Coronary artery (tissue), 2 donors: ENCODE measurements around the gene PRKCE.

Experiments used
- DNase-seq: peaks from one replicate; pipeline ENCODE4 v3.0.0-alpha.2; 2017; ENCODE audit warnings: low spot score
- H3K27ac ChIP-seq, 2 donors: fragments of 200-600 bp; sonication (generic); one replicate each; pipeline ENCODE4 v1.5.1; 2016 to 2019
- H3K4me3 ChIP-seq: fragments of 200-600 bp; sonication (generic); 2 replicates; pipeline ENCODE4 v1.5.1; 2016; ENCODE audit warnings: mild to moderate bottlenecking, moderate library complexity
- TF ChIP-seq, protein P1 (sequence below): fragments of 200-600 bp; sonication (generic); IDR thresholded peaks from one replicate; pipeline ENCODE4 v1.5.1; 2019; ENCODE audit warnings: antibody characterized with exemption

The PRKCE gene

DNA sequence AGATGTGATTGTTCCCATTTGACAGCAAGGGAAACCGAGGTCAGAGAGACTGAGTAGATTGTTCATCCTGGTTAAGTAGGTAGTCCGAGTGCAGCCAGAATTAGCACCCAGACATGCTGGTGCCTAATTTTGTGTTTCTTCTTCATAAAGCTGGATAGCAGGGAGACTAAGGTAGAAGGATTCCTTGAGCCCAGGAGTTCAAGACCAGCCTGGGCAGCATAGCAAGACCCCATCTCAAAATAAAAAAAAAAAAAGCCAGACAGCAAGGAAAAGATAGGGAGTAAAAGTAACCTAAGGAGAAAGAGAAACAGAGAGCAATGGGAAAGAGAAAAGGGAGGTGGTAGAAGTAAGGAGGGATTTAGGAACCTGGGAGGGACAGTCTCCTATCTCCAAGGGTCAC is 120.6 kb downstream of the PRKCE start:
- Histone ChIP-seq H3K27ac (no peak overlapping the region), H3K4me3 (no peak overlapping the region)
- TF ChIP-seq, protein P1, sequence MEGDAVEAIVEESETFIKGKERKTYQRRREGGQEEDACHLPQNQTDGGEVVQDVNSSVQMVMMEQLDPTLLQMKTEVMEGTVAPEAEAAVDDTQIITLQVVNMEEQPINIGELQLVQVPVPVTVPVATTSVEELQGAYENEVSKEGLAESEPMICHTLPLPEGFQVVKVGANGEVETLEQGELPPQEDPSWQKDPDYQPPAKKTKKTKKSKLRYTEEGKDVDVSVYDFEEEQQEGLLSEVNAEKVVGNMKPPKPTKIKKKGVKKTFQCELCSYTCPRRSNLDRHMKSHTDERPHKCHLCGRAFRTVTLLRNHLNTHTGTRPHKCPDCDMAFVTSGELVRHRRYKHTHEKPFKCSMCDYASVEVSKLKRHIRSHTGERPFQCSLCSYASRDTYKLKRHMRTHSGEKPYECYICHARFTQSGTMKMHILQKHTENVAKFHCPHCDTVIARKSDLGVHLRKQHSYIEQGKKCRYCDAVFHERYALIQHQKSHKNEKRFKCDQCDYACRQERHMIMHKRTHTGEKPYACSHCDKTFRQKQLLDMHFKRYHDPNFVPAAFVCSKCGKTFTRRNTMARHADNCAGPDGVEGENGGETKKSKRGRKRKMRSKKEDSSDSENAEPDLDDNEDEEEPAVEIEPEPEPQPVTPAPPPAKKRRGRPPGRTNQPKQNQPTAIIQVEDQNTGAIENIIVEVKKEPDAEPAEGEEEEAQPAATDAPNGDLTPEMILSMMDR, result no peak
- no peak for DNase-seq

DNA sequence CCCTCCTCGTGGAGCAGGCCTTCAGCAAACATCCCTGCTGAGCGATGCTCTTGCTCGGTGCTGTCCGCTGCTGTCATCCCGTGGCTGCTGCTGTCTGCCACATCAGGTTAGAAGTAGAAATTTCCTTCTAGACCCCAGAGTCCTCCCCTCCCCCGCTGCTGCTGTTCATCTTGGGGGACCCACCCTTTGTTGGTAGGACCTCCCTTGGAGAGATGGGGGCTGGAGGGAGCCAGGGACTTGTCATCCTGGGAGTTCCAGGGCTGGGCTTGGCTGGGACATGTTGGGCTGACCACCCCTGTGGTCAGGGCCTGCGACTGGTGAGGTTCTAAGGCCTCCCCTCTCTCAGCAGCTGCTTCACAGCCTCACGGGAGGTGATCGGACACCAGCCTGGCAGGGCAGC is 122.4 kb downstream of the PRKCE start:
- H3K27ac ChIP-seq, result no peak overlapping the region
- no peak for DNase-seq
- TF ChIP-seq, protein P1, result no peak
- H3K4me3 ChIP-seq, result no peak overlapping the region

DNA sequence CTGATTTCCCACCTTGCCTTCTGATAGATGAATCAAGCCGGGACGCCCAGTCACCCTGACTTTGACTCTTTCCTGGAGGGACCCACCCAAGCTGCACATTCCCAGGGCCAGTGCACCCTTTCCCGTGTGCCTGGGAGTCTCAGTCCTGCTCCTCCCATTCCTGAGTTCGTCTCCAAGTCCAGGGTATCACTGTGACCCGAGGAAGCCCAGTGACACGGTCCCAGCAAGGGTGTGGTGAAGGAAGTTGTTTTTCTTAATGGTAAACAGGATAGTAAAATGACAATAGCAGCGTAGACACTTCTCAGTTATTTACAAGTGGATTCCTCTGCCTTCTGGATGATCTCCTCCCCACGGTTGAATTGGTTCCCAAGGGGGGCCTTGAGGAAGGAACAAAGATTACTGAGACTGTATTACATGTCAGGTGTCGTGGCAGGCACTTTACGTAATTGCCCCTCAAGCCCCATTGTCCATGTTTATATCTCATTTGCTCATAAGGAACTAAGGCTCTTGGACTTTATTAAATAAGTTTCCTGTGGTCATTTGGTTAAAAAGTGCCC is 123.3 kb downstream of the PRKCE start:
- Histone ChIP-seq H3K4me3 (no peak overlapping the region), H3K27ac (no peak overlapping the region)
- no peak for DNase-seq
- TF ChIP-seq, protein P1, result no peak

GRCh38 chr2:45776160-45776955 is 124.9 kb downstream of the PRKCE start:
- TF ChIP-seq, protein P1, result no peak
- Histone ChIP-seq H3K27ac (no peak overlapping the region), H3K4me3 (no peak overlapping the region)
- no peak for DNase-seq

DNA sequence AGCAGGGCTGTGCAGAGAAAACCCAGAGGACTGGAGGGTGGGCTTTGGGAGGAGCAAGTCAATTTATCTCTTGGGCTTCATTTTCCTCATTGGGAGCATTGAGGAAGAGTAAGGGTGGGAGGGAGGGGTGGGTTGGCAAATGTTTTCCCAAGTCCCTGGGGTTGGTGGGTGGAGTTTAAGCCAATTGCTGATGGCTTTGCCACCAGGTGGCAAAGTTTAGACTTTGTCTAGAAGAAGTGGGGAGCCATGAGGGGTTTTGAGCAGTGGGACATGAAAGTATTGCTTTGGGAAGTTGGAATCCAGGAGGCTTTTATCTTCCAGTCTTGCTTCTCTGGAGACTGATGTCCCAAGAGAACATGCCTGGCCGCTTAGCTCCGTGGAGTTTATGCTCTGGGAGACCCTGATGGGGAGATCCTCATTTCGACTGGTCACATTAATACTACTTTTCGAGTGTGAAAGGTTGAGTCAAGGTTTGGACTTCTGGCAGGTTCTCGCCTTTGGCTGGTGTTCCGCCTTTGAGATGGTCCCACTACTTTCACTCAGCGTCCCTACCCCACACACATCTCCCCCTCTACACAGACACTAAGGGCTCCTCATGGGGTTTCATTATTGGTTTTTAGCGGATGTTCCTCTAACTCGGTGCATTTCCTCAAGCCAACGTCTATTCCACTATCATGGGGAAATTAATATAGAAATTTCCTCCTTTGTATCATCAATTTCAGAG is 126.7 kb downstream of the PRKCE start:
- H3K4me3 ChIP-seq, result no peak overlapping the region

GRCh38 chr2:45778720-45779171 is 127.3 kb downstream of the PRKCE start:
- H3K4me3 ChIP-seq, result no peak overlapping the region
- TF ChIP-seq, protein P1, result peak; percentile 66
- H3K27ac ChIP-seq, result no peak overlapping the region
- no peak for DNase-seq

More for the DNA sequence above, 126.7 kb downstream of the PRKCE start:
- no peak for DNase-seq
- no peak overlapping the region for H3K27ac ChIP-seq
- TF ChIP-seq, protein P1, result no peak
